ENCODE data around the gene PRSS23. TPM values are rescaled to one million over a fixed set of nuclear protein-coding genes. Genes with fewer than 3 reads are reported as not detected.
A peak's percentile ranks its signal among the peaks of the same experiment; 100 is the strongest.

The PRSS23 gene
- total RNA-seq, 4 donors from 2014 or later: 28.8 to 126 (median 106) TPM

DNA sequence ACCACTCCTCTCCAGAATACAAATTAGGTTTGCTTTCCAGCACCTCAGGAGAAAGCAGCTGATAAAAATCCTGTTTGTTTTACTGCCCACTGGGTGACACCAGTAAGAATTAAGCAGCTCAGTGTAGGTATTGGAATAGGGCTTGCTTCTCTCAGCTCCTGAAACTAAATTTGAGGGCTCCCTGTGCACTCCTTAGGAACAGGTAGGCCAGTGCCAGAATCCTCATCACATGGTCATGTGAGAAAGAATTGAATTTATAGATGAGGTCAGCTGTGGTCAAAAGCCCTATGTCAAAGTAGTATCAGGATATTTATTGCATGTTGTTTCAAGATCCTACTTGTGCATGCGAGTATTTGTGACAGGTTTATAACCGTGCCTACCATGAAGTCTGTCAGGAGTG is 1.0 kb downstream of the PRSS23 start:
- Histone ChIP-seq H3K27ac (peak overlapping the region; percentile 91 to 94), H3K36me3 (no peaks in the 10 kb centered on the region), H3K27me3 (no peaks in the 10 kb centered on the region), H3K4me1 (peaks cover 0 to 14% of the 10 kb centered on the region in 2 donors), H3K4me3 (peak overlapping the region; percentile 60 to 89), H3K9me3 (no peaks in the 10 kb centered on the region)
- intact Hi-C loops (cut with DNase I; ENCODE audit: low total_unique reads): loop anchor here (10.0 kb wide), 1 partner anchor 197 kb away; no protein-coding TSS in a partner anchor
- DNase-seq: no peak
- TF ChIP-seq, protein P1, sequence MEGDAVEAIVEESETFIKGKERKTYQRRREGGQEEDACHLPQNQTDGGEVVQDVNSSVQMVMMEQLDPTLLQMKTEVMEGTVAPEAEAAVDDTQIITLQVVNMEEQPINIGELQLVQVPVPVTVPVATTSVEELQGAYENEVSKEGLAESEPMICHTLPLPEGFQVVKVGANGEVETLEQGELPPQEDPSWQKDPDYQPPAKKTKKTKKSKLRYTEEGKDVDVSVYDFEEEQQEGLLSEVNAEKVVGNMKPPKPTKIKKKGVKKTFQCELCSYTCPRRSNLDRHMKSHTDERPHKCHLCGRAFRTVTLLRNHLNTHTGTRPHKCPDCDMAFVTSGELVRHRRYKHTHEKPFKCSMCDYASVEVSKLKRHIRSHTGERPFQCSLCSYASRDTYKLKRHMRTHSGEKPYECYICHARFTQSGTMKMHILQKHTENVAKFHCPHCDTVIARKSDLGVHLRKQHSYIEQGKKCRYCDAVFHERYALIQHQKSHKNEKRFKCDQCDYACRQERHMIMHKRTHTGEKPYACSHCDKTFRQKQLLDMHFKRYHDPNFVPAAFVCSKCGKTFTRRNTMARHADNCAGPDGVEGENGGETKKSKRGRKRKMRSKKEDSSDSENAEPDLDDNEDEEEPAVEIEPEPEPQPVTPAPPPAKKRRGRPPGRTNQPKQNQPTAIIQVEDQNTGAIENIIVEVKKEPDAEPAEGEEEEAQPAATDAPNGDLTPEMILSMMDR (IDR thresholded peaks at IDR 0.05): no peak
- TF ChIP-seq POLR2A (IDR thresholded peaks at IDR 0.05): no peak

DNA sequence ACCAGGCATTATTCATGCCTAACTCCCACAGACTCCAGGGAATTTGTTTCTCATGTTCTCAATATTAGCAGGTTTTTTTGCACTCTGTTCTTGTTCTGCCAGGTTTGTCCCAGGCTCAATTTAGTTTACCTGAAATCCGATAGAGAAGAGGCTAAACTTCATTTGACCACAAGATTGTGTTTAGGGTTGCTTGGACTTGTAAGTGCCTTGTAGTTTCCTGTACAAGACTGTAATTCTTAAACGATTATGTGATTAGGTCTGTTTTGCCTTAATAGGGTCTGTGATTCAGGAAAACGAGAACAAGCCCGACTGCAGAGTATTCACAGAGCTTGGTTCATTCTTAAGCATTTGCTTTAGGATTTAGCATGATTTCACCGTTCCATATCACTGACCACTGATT is 1.8 kb downstream of the PRSS23 start:
- TF ChIP-seq, protein P1 (IDR thresholded peaks at IDR 0.05): no peak
- no peak for TF ChIP-seq POLR2A (IDR thresholded peaks at IDR 0.05)
- intact Hi-C loops (cut with DNase I; ENCODE audit: low total_unique reads): loop anchor here (10.0 kb wide), 1 partner anchor 197 kb away; no protein-coding TSS in a partner anchor

DNA sequence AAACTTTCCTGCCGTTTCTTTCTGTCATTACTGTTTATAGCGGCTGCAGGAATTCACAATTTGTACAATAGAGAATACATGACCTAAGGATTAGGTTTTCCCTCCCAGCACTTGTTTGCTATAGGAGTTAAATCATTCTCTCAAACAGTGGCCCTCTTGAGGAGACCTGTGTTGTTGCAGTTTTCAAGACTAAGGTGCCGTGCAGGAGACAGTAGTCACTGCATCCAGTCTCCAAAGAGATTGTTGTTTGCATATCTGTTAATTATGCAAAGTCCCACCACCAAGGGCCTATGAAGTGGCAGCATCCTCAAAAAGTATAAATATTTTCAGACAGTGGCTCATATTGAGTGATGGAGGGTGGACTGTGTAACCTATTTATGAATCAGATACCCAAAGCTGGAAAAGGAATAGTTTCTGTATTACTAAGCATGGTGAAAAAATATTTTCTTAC is 2.3 kb downstream of the PRSS23 start:
- no peak for DNase-seq
- H3K27ac ChIP-seq: peak overlapping the region; percentile 91 to 94
- H3K36me3 ChIP-seq: no peaks in the 10 kb centered on the region
- TF ChIP-seq, protein P1 (IDR thresholded peaks at IDR 0.05): peak; percentile 55 to 67 (median 61)
- peak in 1 of 2 donors; percentile 30 for TF ChIP-seq POLR2A (IDR thresholded peaks at IDR 0.05)
- H3K9me3 ChIP-seq: no peaks in the 10 kb centered on the region
- no peaks in the 10 kb centered on the region for H3K27me3 ChIP-seq
- H3K4me1 ChIP-seq: peaks cover 0 to 14% of the 10 kb centered on the region in 2 donors
- H3K4me3 ChIP-seq: peak overlapping the region; percentile 60 to 89
- intact Hi-C loops (cut with DNase I; ENCODE audit: low total_unique reads): loop anchor here (10.0 kb wide), 1 partner anchor 198 kb away; no protein-coding TSS in a partner anchor

More for the DNA sequence above, 1.8 kb downstream of the PRSS23 start:
- H3K4me1 ChIP-seq: peaks cover 0 to 14% of the 10 kb centered on the region in 2 donors
- no peaks in the 10 kb centered on the region for H3K9me3 ChIP-seq
- H3K4me3 ChIP-seq: peak overlapping the region; percentile 60 to 89
- no peaks in the 10 kb centered on the region for H3K36me3 ChIP-seq
- DNase-seq: no peak
- no peaks in the 10 kb centered on the region for H3K27me3 ChIP-seq
- H3K27ac ChIP-seq: peak overlapping the region; percentile 91 to 94

DNA sequence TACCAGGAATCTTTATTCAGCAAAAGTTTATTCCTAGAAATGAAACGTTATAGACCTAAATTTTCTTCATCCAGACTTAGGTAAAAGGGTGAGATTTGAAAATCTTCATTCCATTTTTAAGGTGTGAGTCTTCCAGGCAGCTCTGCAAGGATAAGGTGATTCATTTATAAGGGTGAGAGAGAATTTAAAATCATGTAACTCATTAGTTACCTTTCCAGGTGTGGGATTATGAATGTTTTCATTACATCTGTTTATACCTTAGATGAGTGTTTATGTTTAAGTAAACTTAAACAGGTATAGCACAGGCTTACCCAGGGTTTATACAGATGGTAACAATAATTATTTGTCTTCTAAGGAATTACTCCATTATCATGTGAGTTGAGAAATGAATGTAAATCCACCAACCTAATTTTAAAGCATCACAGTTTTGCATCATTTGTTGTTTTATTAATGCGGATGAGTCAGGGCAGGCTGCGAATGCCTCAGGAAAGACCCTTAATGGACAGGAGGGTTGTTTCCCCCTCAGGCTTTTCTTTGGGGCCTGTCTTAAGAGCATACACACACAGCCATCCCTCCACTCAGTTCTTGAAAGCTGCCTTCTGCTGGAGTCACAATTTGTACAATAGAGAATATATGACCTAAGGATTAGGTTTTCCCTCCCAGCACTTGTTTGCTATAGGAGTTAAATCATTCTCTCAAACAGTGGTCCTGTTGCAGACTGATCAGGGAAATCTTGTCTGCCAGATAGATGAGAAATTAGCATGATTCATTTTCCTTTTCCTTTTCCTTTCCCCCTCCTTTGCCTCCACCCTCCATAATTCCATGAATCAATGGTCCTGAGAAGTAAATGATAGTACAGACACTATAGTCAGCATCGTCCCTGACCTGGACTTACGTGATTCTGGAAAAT is 3.0 kb downstream of the PRSS23 start:
- Histone ChIP-seq H3K9me3 (no peaks in the 10 kb centered on the region), H3K4me3 (peak overlapping the region in 1 of 2 donors; percentile 60), H3K27me3 (no peaks in the 10 kb centered on the region), H3K36me3 (no peaks in the 10 kb centered on the region), H3K4me1 (peaks cover 0 to 14% of the 10 kb centered on the region in 2 donors), H3K27ac (peak overlapping the region; percentile 91 to 94)
- intact Hi-C loops (cut with DNase I; ENCODE audit: low total_unique reads): loop anchor here (10.0 kb wide), 1 partner anchor 199 kb away; no protein-coding TSS in a partner anchor
- no peak for TF ChIP-seq POLR2A (IDR thresholded peaks at IDR 0.05)
- TF ChIP-seq, protein P1 (IDR thresholded peaks at IDR 0.05): no peak
- DNase-seq: no peak

DNA sequence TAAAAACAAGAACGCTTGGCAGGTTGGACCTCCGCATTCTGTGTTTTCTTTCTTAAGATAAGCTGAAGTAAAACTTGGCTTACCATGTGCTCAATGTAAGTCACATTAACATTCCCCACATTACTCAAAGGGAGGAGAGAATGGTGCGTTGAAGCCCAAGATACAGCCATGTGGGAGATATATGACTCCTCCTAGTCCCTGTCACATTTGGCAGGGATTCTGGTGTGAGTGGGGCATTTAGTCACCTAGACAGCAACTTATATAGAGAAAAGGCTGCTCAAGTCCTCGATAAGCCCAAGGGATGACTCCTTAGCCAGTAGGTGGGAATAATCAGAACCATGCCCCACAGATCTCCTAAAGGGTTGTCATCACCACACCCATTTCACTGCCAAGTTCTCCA is 4.6 kb downstream of the PRSS23 start:
- intact Hi-C loops (cut with DNase I; ENCODE audit: low total_unique reads): loop anchor here (10.0 kb wide), 1 partner anchor 200 kb away; no protein-coding TSS in a partner anchor
- Histone ChIP-seq H3K4me1 (peaks cover 0 to 14% of the 10 kb centered on the region in 2 donors), H3K36me3 (no peaks in the 10 kb centered on the region), H3K4me3 (no peak overlapping the region), H3K27me3 (no peaks in the 10 kb centered on the region), H3K9me3 (no peaks in the 10 kb centered on the region), H3K27ac (peak overlapping the region; percentile 91 to 94)
- TF ChIP-seq POLR2A (IDR thresholded peaks at IDR 0.05): no peak
- TF ChIP-seq, protein P1 (IDR thresholded peaks at IDR 0.05): no peak
- DNase-seq: no peak
